Non-pigmented ciliary epithelial cell (primary cell): ENCODE results near the gene NCKAP1.
"Not testable (repeated sequence)": the region's sequence is repeated elsewhere in the genome, so short reads cannot be mapped to it uniquely, and the experiment has no call there.

Experiments
- DNase-seq: peaks from one replicate; pipeline ENCODE4 v3.0.0-alpha.2; 2010; ENCODE audit warnings: low read depth

NCKAP1 gene

DNA sequence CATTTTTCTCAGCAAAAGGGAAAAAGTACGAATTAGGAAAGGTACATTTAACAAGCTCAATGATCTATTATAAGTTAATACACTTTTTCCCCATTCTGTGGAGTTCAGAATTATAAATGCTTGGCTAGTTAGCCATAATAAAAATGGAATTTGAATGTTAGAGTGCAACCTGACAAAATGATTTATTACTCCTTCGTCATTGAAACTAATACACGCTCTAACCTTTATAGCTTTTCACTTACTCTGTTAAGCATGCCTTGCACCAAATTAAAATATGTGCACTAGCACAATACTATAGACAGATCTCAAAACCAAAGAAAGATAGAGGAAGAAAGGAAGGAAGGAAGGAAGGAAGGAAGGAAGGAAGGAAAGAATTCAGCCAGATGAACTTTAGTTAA lies 125.7 kb downstream of the NCKAP1 start:
- no peak for DNase-seq

DNA sequence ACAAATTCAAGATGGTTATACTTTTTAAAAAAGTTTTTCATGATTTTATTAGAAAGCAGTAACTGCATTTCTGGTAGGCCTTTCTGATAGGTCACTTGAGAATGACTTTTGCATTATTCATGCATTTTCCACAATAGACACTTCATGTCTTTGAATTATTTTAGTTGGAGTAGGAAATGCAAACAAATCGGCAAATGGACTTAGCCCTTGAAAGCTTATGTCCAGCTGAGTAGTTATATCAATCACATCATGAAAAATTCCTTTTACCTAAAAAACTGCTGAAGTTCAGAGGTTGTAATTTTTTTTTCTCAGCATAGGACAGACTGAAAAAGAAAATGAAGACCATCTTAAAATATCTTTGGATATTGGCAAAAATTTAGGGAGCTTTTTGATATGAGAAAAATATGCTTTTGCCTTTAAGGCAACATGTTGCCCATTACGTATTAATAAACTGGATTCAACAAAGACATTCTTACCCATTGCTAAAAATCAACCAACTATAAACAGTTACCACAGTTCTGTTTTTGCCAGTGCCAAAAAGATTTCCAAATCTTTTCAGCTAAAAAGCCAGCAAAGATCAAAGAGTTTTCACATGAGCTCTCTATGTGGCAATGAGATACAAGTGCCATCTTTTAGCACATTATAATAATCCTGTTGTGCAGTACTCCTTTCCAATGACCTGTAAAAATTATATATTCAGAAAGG lies 126.3 kb downstream of the NCKAP1 start:
- DNase-seq = no peak

DNA sequence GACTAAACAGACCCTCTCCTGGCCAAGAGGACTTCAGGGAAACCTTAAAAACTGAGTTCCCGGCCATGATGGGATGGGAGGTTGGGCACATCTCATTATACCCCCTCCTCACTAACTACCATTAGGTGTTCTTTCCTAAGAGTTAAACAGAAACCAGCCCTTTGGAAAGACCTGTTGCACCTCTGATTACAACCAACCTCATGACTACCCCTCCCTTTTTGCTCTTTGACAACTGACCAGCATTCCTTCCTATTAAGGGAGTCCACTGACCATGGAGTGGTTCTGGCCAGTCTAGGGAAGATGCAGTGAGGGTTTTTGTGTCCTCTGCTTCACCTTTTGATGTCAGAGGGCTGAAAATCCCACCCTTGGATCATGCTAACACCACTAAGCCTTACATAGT lies 127.3 kb downstream of the NCKAP1 start:
- DNase-seq = no peak

DNA sequence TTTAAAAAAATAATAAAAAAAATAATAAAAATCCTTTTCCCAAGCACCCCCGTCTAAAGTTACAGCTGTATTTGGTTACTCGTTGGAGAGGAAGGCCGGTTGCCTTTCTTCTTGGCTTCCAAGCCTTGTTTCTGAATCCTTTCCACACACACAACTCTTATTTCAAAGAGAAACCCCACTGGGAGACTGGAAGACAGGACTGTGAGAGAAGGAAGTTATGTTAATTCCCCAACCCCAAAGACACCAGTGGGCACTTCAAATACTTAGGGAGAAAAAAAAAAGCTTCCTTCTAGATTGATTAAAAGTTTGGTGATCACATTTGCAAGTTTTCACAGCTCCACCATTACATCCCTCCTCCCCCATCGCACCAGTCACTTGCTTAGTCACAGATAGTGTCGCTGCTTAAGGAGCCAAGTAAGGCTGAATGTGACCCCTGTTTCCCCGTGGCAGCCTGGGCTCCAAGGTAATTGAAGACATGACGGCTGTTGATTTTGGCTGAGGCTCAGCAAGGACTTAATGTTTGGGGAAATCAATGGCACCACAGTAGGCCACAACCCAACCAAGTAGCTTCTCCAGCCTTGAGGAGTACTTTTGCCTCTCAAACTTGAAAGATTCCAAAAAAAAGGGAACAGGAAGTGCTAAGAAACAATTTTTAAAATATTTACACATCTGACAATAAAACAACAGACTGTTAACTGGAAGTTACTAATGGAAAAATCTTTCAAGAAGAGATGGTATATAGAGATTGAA lies 131.0 kb downstream of the NCKAP1 start:
- DNase-seq = no peak

DNA sequence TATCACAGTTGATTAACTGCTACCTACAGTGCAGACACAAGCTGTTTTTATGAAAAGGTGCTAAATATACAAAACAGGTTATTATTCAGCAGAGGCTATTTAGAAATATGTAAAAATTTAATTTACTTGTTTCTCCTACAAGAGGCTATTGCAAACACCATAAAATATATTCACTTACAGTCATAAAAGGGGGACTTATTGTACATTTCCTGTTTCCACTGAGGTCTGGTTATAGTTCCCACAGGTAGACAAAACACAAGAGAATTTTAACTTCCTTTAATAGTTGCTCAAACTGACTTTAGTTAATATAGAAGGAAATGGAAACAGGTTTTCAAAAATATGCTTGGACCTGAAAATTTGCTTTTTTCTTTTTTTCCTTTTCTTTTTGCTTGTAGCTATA lies 131.8 kb downstream of the NCKAP1 start:
- no peak for DNase-seq

DNA sequence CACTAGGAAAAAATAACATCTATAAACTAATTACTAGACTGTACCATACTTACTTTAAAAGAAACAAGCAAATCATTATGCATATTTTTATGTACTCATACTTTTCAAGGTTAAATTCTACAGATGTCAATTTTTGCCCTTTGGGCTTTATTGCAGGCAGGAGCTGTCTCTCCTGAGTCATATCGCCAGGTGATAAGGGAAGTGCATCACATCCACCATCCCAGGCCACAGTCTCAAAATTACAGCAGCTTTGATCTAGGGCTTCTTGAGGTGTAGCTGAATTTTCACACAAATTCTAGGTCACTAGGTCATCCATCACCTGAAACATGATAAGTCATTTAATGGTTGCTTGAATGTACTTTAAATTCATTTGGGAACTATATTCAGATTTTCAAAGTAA lies 133.4 kb downstream of the NCKAP1 start:
- no peak for DNase-seq

DNA sequence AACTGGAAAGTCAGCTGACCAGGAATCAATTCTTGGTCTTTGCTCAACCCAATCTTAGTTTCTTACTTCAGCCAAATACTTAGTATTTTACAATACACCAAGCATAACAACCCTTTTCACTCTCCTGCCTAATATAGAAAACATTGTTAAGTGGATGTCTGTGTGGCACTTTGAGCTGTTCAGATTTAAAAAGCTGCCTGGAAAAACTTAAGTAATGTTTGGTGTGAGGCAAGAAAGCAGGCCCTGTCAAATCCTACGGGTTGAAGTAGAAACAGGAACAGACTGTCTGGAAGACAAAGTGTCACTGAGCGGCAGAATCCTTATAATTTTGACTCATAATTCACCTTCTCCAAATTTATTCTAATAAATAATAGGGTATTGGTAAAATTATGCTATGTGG lies 134.7 kb downstream of the NCKAP1 start:
- DNase-seq = no peak

DNA sequence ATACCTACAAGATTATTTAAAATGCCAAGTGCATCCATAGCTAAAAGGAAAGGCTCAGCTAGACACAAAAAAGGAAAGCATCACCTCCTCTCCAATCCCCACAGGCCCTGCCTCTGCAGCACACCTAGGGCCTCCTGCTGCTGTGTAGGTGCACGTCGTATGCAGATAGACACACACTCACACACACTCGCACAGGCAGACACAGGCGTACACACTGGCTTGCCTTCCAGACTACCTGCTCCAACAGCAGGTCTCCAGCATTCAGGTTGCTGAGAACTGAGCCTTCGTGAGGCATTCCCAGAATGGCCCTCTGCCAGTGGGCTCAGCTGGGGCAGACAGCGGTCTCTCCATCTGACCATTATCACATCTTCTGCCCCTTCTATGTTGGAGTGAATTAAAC lies 136.5 kb downstream of the NCKAP1 start:
- no peak for DNase-seq

DNA sequence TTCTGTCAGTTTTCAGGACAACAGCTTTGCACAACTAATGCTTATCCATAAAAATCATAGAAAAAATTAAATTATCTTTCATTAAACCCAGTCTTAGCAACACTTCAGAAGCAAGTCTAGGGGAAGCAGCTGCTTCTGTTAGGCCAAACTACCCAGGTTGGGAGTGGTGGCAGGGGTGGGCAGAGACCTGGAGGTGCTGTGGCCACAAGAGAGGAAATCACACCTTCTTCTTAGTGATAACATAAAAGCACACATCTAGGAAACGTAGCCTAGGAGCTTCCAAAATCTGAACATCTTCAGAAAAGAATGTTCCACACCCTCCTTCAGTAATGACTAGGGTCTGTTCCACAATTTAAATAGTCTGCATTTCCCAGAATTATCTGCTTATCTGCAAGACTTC lies 139.5 kb downstream of the NCKAP1 start:
- no peak for DNase-seq

DNA sequence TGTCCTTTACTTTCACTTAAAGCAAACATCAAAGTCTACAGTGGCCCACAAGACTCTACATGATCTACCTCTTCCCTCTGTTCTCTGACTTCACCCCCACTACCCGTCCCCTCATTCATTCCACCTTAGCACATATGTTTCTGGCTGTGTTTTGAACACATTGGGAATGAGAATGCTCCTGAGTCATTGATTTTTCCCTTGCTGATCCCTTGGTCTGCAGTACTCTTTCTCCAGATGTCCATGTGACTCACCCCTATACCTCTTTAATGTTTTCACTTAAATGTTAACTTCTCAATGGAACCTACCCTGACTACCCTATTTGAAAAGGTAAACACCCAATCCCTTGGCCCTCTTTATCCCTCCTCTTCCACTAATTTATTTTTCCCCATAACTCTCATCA lies 141.1 kb downstream of the NCKAP1 start:
- peak; percentile 47 for DNase-seq

DNA sequence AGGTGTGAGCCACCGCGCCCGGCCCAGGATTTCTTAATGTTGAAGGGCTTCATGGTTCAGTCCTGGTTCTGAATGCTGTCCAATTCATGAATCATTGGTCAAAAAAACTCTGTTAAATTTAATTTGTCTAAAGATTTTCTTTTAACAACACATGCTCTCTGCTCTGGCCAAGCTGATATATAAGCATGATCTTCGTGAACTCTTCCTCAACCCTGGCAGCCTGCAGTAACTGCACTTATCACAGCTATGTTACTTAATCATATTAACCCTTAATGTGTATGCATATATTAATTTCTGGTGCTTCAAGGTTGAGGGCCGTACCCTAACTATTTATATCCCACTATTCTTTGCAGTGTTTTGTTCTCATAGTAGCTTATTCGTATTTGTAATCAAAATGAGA lies 142.5 kb downstream of the NCKAP1 start:
- DNase-seq = no peak

DNA sequence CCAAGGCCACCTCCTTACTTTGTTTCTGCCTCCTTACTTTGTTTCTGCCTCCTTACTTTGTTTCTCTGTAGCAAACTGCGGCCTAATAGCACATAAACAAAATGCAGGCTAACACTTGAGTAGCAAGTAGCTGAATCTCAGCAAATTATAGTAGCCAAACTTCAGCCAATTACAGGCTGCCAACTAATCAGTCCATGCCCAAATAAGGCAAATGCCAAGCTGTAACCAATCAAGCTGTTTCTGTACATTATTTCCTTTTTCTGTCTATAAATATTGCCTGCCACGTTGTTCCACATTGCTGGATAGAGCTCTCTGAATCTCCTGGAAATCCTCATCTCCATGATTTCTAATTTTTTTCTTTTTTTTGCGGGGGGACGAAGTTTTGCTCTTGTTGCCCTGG lies 143.1 kb downstream of the NCKAP1 start:
- DNase-seq = no peak

DNA sequence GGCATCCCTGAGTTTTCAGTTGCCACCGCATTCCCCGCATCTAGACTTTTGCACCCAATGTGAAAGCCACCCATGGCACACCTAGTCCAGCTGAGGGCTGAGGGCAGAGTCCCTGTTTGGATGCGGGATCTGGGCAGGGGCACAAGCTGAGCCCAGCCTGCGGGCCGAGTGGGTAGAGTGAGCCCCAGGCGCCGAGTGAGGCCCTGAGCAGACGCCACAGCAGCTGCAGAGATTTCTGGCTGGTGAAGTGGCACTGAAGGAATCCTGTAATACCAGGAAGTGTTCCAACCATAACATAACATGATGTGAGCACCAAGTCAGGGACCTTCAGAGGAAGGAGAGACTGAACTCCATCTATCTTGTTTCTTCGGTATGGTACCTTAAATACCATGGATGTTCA lies 144.1 kb downstream of the NCKAP1 start:
- no peak for DNase-seq

DNA sequence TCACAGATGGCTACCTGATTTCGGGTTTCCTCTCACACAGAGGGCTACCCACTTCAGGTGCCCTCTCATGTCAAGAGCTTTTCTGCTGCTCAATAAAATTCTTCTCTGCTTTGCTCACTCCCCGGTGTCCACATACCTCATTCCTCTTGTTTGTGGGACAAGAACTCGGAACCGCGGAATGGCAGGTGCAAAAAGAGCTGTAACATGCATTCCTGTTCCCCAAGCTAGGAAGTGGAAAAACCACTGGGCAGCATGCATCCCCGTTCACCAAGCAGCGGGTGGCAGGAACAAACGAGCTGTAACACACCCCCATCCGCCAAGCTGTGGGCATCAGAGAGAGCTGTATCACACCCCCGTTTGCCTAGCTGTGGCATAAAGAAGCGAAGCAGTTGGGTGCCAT lies 144.6 kb downstream of the NCKAP1 start:
- DNase-seq = no peak

DNA sequence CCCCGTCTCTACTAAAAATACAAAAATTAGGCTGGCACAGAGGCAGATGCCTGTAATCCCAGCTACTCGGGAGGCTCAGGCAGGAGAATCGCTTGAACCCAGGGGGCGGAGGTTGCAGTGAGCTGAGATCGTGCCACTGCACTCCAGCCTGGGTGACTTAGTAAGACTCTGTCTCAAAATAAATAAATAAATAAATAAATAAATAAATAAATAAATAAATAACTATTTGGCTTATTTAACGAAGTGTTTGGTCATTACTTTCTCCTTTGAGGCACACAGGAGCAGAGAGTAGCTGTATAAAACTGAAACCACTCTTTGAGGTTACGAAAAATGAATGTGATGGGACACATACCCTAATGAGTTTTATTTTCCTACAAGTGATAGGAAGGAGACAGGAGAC lies 145.2 kb downstream of the NCKAP1 start:
- not testable (repeated sequence) for DNase-seq

DNA sequence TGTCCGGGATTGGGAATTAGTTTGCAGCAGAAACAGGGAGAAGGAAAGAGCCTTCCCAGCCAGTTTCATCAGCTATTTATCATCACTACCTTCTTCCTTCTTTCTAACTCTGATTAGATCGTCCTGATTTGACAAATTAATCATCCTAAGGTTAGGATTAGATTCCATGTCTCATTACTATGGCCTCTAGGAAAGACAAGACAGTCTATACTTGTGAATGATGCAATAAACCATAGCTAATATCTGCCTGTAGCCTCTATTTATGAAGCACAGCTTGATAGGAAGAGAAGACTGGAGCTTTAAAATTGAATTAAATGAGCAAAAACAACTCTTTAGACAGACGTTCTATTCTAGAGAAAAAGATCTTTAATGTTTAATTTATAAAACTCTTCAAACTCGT lies 146.6 kb downstream of the NCKAP1 start:
- no peak for DNase-seq

DNA sequence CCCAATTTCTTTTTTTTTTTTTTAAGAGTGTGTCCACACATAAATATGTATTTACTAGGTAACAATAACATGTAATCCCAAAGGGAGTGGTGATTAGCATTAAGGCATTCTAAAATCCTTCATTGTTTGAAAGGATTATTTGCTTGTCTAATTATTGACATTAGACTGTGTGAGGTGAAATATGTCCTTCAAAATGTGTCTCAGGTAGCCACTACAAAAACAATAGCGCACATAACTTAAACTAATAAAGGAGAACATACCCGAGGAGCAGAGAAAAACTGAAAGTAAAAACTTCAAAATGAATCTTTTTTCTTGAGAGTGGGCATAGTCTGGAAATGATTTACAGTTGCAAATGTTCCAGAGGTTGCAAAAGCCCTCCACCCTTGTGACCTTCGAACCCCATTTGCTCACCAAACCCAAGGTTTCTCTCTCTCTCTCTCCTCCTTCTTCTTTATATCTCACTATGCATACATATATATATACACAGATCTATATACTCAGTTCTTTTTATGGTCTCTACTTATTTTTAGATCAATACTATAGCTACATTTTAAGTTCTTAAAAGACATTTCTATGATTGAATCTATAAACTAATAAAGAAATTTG lies 147.4 kb downstream of the NCKAP1 start:
- DNase-seq = no peak

DNA sequence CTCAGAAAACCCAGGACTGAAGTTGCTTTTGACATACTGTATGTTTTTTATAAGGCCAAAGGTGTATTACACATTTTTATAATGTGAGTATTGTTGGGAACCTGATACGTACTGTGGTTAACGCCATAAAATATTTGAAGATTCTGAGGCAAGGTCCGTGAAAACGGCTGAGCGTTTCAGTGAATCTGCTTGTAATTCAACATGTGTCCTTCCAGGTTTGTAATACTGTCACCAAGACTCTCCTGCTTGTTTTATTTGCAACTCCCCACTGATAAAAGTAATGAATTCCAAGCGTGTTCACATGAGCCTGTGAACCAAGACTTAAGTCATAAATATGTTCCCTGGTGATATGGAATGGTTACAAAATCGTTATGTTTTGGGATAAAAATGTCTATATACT lies 148.0 kb downstream of the NCKAP1 start:
- DNase-seq = no peak

DNA sequence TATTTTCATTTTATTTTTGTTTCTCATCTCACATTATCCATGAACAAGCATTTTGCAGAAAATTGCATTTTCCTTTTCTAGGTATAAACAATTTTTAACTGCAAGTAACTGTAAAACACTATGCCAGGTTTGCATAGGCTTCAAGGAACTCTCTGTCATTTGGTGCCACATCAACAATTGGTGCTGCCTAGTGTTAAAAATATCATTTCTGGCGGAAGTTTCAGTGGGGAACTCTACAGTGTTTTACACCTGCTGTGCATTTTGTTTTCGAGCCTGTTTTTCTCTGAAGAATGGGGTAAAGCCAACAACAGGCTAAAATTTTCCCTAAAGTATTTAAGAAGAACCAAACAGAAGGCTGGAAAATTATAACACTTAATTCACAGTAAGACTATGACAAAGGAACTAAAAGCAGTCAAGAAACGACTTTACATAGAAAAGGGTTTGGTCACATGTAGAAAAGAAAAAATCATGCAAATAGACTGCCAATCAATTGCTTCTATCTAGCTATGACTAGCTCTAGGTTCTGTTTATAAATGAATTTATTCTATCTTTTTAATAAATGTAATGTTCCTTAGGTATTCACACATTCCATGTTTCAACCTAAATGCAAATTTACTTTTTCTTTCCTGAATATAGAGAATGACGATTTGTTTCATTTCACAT lies 150.4 kb downstream of the NCKAP1 start:
- DNase-seq = no peak

DNA sequence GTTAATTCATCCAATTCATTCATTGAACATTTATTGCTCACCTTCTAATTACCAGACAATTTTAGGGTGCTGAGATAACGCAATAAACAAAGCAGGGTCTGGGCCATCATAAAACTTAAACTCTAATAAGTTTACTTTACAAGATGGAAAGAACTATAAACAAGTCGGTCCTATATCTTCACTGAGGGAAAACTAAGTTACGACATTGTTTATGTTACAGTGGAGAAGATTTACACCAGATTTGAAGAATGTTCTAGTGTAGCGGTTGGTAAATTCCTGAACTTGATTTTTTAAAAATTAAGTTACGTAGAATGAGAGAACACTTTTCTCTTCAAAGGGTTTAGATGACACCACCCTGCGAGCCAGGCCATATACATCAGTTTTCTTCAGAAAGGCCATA lies 151.2 kb downstream of the NCKAP1 start:
- no peak for DNase-seq

DNA sequence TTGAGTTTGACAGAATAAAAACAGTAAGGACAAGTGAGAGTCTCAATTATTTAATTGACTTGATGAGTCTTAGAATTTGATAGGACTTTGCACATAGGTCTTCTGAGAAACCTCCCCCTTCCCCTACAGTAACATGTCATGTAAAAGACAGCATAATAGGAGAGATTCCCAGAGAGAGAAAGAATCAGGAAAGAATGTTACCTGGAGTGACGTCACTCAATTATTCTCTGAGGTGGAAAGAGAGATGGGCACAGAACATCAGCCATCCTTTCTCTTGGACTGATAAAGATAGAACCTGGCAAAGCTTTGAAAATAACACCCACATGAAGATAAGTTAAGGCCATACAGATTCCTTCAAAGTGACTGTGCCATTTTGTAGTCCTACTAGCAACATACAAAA lies 152.5 kb downstream of the NCKAP1 start:
- DNase-seq = no peak

DNA sequence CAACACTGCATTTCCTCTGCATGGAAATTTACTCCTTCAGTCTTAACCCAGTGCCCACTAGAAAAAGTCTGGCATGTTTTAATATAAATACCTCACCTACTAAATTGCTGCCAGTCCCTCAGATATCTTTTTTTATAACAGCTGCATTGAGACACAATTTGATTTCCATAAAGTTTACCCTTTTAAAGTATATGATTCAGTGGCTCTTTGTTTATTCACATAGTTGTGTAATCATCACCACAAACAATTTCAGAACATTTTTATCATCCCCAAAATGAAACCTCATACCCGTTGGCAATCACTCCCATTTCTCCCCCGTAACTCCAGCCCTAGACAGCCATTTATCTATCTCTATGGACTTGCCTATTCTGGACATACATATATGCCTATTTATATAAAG lies 154.8 kb downstream of the NCKAP1 start:
- no peak for DNase-seq

DNA sequence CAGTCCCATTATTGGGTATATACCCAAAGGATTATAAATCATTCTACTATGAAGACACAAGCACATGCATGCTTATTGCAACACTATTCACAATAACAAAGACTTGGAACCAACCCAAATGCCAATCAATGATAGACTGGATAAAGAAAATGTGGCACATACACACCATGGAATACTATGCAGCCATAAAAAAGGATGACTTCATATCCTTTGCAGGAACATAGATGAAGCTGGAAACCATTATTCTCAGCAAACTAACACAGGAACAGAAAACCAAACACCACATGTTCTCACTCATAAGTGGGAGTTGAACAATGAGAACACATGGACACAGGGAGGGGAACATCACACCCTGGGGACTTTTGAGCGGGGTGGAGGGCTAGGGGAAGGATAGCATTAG lies 158.2 kb downstream of the NCKAP1 start:
- DNase-seq = not testable (repeated sequence)
